Activated T-helper 1 cell treated with anti-CD3 and anti-CD28 coated beads, Interleukin-12 subunit alpha, Interleukin-12 subunit beta, Interleukin-2, Interleukin-4 antibody, amounts not matched to agents 30 ng/mL and 10 ng/mL and 1 ng/mL, durations not matched to agents 14 hours and 24 hours and 36 hours (primary cell): ENCODE data around the gene FAM83C. TPM values are rescaled to one million over a fixed set of nuclear protein-coding genes. Genes with fewer than 3 reads are reported as not detected.
"Not testable (repeated sequence)": the region's sequence is repeated elsewhere in the genome, so short reads cannot be mapped to it uniquely, and the experiment has no call there.

ENCODE experiments used
- DNase-seq: peaks from one replicate; pipeline ENCODE4 v3.0.0; 2021; ENCODE audit warnings: low spot score
- H3K27ac Mint-ChIP-seq: one replicate; pipeline ENCODE4 v1.8.0; 2021; ENCODE audit warnings: mild to moderate bottlenecking, mixed read lengths
- H3K27me3 Mint-ChIP-seq: one replicate; pipeline ENCODE4 v1.8.0; 2022; ENCODE audit warnings: mild to moderate bottlenecking, moderate library complexity, mixed read lengths; ENCODE audit not compliant: insufficient read depth
- H3K36me3 Mint-ChIP-seq: one replicate; pipeline ENCODE4 v1.8.0; 2021; ENCODE audit warnings: low read depth, mixed read lengths
- H3K4me1 Mint-ChIP-seq: one replicate; pipeline ENCODE4 v1.8.0; 2021; ENCODE audit warnings: low read depth, mixed read lengths
- H3K4me3 Mint-ChIP-seq: one replicate; pipeline ENCODE4 v1.8.0; 2021; ENCODE audit warnings: mild to moderate bottlenecking, moderate library complexity, mixed read lengths
- H3K9me3 Mint-ChIP-seq: one replicate; pipeline ENCODE4 v1.8.0; 2021; ENCODE audit warnings: mixed read lengths
- intact Hi-C: fragments of 100-400 bp; cut with micrococcal nuclease; formaldehyde crosslinking; loops from one replicate; pipeline ENCODE4 v1.15.1; 2024
- total RNA-seq: library from RNA; stranded (reverse); gene quantifications from 2 replicates; pipeline ENCODE4 v1.2.3, GENCODE V29; 2022

Gene FAM83C
- total RNA-seq, 1 donor from 2014 or later = not detected

DNA sequence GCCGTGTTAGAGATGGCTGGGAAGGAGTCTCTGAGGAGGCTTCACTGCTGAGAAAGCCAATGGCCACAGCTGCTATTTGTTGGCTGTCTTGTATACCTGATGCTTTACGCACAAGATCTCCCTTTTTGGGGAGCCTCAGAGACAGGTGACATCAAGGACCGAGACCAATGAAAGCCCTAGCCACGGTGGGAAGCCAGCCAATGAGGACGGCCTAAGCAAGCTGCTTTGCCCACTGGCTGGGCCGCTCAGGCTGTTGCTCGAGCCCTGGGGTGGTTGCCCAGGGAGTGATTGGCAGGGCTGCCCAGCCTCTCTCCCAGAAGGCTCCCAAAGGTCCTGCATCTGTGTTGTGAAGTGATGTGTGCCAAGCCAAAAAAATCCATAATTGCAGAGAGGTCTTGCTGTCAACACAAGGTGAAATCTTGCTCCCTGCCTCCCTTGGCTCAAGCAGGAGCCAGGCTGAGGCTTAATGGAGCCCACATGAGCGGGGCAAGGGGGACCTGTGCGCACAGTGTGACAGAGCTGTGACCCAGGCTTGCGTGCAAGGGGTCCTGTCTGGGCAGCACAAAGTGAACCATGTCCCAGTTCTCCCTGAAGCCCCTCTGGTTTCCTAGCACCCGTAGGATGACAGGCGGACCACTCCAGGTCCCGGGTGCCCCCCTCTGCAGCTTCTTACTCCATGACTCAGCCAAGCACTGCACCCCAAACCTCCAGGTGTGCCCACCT is 18.6 kb downstream of the FAM83C start:
- H3K4me3 Mint-ChIP-seq = no peak overlapping the region
- peaks cover 20% of the 10 kb centered on the region for H3K36me3 Mint-ChIP-seq
- H3K27ac Mint-ChIP-seq = no peak overlapping the region
- no peaks in the 10 kb centered on the region for H3K27me3 Mint-ChIP-seq
- no peaks in the 10 kb centered on the region for H3K9me3 Mint-ChIP-seq
- H3K4me1 Mint-ChIP-seq = peaks cover 11% of the 10 kb centered on the region
- DNase-seq = no peak
- intact Hi-C loops = loop anchor here (10.0 kb wide), 2 partner anchors 319 to 569 kb away; partner anchors contain the start of genes GSS, MYH7B and TP53INP2

DNA sequence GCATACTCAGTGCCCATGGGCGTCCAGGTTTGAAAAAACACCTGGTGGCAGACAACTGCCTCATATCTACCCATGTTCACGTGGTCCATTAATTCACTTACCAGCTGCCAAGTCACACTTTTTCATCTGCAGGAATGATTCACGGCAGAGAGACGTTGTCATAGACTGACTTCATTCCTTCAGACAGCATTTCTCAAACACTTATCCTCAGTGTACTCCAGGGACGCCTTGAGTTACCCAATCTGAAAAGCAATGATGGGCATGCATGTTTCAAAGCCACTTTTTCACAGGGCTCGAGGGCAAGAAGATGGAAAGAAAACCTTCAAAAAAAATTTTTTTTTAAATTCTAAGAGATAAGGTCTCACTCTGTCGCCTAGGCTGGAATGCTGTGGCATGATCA is 20.3 kb downstream of the FAM83C start:
- H3K27ac Mint-ChIP-seq = no peak overlapping the region
- DNase-seq = no peak
- no peak overlapping the region for H3K4me3 Mint-ChIP-seq
- intact Hi-C loops = loop anchor here (10.0 kb wide), 2 partner anchors 317 to 567 kb away; partner anchors contain the start of genes GSS, MYH7B and TP53INP2
- H3K27me3 Mint-ChIP-seq = no peaks in the 10 kb centered on the region
- H3K9me3 Mint-ChIP-seq = no peaks in the 10 kb centered on the region
- peaks cover under 1% of the 10 kb centered on the region for H3K4me1 Mint-ChIP-seq
- H3K36me3 Mint-ChIP-seq = peaks cover 16% of the 10 kb centered on the region

DNA sequence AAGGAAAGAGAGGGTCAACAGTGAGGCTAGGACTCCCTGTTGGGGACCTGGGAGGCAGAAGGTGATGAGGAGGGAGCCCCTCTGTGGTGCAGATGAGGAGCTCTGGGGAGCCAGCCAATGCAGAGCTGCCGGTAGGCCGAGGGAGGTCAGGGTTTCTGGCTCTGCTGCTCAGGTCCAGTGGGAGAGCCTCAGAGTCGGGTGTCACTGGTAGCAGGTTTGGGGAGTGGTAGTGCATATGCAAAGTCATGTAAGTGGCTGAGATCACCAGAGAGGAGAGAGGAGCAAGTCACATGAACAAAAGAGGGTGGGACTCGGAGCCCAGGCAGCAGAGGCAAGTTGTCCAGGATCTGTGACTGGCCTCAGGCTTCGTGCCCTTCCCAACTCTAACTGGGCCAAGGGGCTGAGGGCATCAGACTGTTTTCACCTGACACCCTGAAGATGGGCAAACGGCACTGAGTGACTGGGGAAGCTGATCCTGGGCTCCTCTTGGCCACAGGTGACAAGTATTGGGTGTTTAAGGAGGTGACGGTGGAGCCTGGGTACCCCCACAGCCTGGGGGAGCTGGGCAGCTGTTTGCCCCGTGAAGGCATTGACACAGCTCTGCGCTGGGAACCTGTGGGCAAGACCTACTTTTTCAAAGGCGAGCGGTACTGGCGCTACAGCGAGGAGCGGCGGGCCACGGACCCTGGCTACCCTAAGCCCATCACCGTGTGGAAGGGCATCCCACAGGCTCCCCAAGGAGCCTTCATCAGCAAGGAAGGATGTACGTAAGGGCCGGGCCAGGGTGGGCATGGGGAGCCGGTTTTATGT is 20.9 kb downstream of the FAM83C start:
- intact Hi-C loops = loop anchor here (10.0 kb wide), 2 partner anchors 316 to 566 kb away; partner anchors contain the start of genes GSS, MYH7B and TP53INP2
- Mint-ChIP-seq H3K4me3 (no peak overlapping the region), H3K4me1 (no peaks in the 10 kb centered on the region), H3K27ac (no peak overlapping the region), H3K27me3 (no peaks in the 10 kb centered on the region), H3K9me3 (no peaks in the 10 kb centered on the region), H3K36me3 (peaks cover 18% of the 10 kb centered on the region)
- no peak for DNase-seq

DNA sequence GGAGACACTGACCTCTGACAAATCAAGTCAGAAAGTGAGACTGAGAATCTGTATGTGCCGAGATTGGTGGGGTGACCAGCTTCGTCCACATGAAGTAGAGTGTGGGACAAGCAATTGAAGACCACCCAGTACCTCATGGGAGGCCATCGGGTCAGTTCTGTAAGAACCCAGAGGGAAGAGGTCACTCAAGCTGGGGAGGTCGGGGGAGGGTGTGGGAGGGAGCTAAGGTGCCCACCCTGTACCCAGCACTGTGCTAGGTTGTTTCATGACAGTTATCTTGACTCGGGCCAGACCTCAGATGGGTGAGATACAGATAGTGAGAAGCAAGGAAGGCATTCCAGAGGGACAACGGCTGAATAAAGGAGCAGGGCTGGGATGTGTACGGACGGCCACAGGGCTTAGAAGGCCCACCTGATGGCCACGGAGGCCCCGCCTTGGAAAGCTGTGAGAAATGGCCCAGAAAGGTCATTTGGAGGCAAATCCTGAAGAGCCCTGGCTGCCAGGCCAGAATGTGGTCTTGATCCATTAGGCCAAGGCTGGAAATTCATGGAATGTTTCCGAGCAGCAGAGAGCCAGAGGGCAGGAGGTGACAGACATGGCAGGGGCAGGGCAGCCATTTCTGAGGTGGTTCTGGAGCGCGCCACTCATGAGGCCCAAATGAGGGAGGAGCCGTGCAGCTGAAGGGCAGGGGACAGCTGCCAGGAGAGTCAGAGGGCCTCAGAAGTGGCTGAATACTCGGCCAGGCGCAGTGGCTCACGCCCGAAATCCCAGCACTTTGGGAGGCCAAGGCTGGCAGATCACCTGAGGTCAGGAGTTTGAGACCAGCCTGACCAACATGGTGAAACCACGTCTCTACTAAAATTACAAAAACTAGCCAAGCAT is 22.0 kb downstream of the FAM83C start:
- H3K4me1 Mint-ChIP-seq = no peaks in the 10 kb centered on the region
- H3K36me3 Mint-ChIP-seq = peaks cover 15% of the 10 kb centered on the region
- no peaks in the 10 kb centered on the region for H3K9me3 Mint-ChIP-seq
- no peak overlapping the region for H3K4me3 Mint-ChIP-seq
- DNase-seq = no peak
- H3K27me3 Mint-ChIP-seq = no peaks in the 10 kb centered on the region
- H3K27ac Mint-ChIP-seq = no peak overlapping the region
- intact Hi-C loops = loop anchor here (10.0 kb wide), 2 partner anchors 315 to 565 kb away; partner anchors contain the start of genes GSS, MYH7B and TP53INP2

DNA sequence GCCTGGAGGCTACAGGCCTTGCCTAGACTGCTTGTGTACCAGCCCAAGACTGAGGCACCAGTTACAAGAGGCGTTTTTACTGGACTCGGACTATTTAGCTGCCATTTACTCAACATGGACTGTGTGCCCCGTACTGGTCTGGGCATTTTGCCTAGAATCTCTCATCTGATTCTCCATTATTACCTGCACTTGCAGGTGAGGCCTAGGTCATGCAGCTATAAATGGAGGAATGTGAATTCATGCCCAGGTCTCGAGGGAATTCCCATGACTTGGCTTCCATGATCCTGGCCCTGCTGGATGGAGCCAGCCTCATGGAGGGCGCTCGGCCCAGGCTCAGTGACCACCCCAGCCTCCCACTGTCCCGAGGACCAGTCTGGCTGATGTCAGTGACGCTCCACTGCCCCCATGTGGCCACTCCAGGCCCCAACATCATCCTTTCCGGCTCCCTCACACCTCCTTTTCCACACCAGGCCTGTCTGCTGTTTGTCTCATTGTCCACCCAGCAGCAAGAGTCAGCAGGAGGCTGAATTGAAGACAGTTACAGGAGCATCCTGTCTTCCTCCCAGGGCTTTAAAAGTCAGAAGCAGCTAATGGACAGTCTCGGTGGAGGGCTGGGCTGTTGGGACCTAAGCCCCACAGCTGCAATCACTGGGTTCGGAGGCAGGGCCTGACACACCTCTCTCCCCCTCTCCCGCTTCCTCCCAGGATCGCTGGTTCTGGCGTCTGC is 23.0 kb downstream of the FAM83C start:
- Mint-ChIP-seq H3K4me1 (no peaks in the 10 kb centered on the region), H3K4me3 (no peak overlapping the region), H3K27ac (no peak overlapping the region), H3K27me3 (no peaks in the 10 kb centered on the region), H3K36me3 (peaks cover 18% of the 10 kb centered on the region), H3K9me3 (no peaks in the 10 kb centered on the region)
- intact Hi-C loops = loop anchor here (1.0 to 2.0 kb wide), 4 partner anchors 61 to 434 kb away; partner anchors contain the start of gene EDEM2
- peak; percentile 36 for DNase-seq

DNA sequence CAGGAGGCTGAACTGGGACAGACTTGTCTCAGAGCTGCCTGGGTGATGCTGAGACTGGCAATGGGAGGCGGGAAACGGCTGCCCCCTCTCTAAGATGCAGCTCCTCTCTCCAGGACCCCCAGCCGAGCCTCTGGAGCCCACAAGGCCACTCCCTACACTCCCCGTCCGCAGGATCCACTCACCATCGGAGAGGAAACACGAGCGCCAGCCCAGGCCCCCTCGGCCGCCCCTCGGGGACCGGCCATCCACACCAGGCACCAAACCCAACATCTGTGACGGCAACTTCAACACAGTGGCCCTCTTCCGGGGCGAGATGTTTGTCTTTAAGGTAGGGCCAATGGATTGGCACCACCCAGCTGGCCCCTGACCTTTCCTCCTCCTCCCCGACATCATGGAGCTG is 25.1 kb downstream of the FAM83C start:
- Mint-ChIP-seq H3K4me3 (no peak overlapping the region), H3K36me3 (peaks cover 18% of the 10 kb centered on the region), H3K9me3 (no peaks in the 10 kb centered on the region), H3K4me1 (no peaks in the 10 kb centered on the region), H3K27me3 (no peaks in the 10 kb centered on the region), H3K27ac (no peak overlapping the region)
- intact Hi-C loops = no loop called here
- DNase-seq = no peak

DNA sequence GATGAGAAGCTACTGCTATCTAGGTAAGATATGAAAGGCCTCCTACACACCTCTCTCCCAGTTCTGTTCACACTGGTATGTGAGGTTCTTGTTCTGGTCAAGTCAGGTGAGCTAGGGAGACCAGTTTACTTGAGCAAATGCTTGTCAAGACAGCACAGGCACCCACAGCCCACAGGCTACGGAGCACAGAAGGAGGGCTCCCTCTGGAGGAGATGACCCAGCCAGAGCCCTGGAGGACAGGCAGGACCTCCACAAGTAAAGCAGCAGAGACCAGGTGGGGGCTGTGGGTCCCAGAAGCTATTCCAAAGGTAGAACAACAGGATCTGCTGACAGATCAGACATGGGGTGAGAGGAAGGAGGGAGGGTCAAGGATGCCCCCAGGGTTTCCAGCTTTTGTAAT is 27.5 kb downstream of the FAM83C start:
- H3K36me3 Mint-ChIP-seq = peaks cover 9% of the 10 kb centered on the region
- H3K27me3 Mint-ChIP-seq = no peaks in the 10 kb centered on the region
- DNase-seq = no peak
- intact Hi-C loops = no loop called here
- H3K4me1 Mint-ChIP-seq = no peaks in the 10 kb centered on the region
- H3K9me3 Mint-ChIP-seq = no peaks in the 10 kb centered on the region
- H3K4me3 Mint-ChIP-seq = no peak overlapping the region
- no peak overlapping the region for H3K27ac Mint-ChIP-seq

DNA sequence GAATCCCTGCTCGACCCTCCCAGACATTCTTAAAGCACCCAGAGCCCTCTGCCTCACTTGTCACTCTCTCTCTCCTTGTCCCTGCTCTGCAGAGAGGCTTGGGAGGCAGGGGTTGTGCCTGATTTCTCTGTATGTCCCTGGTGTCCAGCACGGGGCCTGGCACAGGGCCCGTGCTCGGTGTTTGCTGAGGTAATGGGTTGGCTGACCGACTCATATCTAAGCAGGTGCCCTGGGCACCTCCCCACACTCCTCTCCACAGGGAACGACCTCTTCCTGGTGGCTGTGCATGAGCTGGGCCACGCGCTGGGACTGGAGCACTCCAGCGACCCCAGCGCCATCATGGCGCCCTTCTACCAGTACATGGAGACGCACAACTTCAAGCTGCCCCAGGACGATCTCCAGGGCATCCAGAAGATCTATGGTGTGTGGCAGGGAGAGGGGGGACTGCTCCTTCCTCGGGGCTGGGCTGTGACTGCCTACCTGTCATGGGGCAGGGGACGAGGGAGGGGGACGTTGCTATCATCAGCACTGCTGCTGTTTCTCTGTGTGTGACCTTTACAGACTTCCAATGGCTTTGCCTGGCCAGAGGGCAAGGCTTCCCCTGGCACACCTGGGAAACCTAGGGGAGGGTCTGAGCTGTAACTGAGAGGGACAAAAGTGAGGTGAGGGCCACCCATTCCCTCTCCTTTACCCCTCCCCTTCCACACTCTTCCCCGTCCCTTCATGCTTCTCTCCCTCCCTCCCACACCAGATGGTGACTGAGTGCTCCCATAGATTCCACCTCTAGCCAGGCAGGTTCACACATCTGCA is 28.5 kb downstream of the FAM83C start:
- Mint-ChIP-seq H3K9me3 (no peaks in the 10 kb centered on the region), H3K27ac (no peak overlapping the region)
- intact Hi-C loops = no loop called here

DNA sequence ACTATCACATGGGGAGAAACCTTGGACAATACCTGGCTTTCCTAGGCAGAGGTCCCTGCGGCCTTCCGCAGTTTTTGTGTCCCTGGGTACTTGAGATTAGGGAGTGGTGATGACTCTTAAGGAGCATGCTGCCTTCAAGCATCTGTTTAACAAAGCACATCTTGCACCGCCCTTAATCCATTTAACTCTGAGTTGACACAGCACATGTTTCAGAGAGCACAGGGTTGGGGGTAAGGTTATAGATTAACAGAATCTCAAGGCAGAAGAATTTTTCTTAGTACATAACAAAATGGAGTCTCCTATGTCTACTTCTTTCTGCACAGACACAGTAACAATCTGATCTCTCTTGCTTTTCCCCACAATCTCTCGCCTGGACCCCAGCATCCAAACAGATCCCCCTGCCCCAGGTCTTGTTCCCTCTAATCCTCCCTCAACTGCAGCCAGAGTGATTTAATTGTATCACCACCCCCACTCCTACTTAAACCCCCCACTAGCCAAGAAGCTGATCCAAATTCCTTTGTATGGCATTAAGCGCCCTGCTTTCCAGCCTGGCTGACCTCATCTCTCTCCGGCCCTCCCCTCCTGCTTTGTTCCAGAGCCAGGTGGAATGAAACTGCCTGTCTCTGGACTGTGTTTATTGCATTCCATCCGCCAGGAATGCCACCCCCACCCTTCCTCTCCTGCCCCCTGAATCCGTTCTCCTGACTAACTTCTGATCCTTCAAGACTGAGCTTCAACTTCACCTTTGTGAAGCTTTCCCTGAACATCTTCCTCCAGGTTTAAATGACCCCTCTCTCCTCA is 29.3 kb downstream of the FAM83C start:
- H3K4me1 Mint-ChIP-seq, H3K36me3 Mint-ChIP-seq, H3K9me3 Mint-ChIP-seq, H3K27me3 Mint-ChIP-seq, DNase-seq, intact Hi-C loops, H3K27ac Mint-ChIP-seq, H3K4me3 Mint-ChIP-seq: not testable (repeated sequence)

More for the DNA sequence above, 28.5 kb downstream of the FAM83C start:
- H3K4me3 Mint-ChIP-seq = no peak overlapping the region
- no peaks in the 10 kb centered on the region for H3K27me3 Mint-ChIP-seq
- DNase-seq = no peak
- peaks cover 9% of the 10 kb centered on the region for H3K36me3 Mint-ChIP-seq
- H3K4me1 Mint-ChIP-seq = no peaks in the 10 kb centered on the region

DNA sequence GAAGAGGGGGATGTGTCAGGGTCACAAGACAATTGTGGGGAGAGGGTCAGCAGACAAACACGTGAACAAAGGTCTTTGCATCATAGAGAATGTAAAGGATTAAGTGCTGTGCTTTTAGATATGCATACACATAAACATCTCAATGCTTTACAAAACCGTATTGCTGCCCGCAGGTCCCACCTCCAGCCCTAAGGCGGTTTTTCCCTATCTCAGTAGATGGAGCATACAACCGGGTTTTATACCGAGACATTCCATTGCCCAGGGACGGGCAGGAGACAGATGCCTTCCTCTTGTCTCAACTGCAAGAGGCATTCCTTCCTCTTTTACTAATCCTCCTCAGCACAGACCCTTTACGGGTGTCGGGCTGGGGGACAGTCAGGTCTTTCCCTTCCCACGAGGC is 29.9 kb downstream of the FAM83C start:
- H3K27ac Mint-ChIP-seq, H3K4me1 Mint-ChIP-seq: not testable (repeated sequence)

DNA sequence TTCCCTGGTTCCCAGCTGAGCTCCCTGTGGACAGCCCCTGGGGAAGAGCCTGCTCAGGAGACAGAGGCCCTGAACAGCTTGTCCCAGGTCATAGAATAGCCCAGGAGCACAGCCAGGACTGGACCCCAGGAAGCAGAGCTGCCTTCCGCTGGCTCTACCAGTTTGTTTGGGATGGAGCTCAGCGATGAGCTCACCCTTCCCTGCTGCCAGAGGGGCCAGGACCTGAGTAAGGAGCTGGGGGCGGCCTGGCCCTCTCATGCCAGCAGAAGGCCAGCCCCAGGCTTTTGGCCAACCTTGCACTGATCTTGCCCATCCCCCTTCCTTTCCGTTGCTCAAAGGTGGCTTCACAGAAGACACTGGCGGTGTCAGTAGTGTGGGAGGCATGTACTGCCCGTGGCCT is 31.8 kb downstream of the FAM83C start:
- no peaks in the 10 kb centered on the region for H3K27me3 Mint-ChIP-seq
- H3K36me3 Mint-ChIP-seq = peaks cover 3% of the 10 kb centered on the region
- H3K4me1 Mint-ChIP-seq = no peaks in the 10 kb centered on the region
- H3K27ac Mint-ChIP-seq = no peak overlapping the region
- no peak overlapping the region for H3K4me3 Mint-ChIP-seq
- DNase-seq = no peak
- no peaks in the 10 kb centered on the region for H3K9me3 Mint-ChIP-seq
- intact Hi-C loops = no loop called here

More for the DNA sequence above, 29.9 kb downstream of the FAM83C start:
- intact Hi-C loops, H3K27me3 Mint-ChIP-seq, DNase-seq, H3K36me3 Mint-ChIP-seq, H3K4me3 Mint-ChIP-seq, H3K9me3 Mint-ChIP-seq: not testable (repeated sequence)
